Gastroesophageal sphincter (tissue), 3 donors: ENCODE measurements around the gene KCNAB1.

Experiments used
- POLR2A ChIP-seq, 2 donors: fragments of 450-650 bp; IDR thresholded peaks; one replicate each; pipeline ENCODE4 v1.6.1; 2017; ENCODE audit warnings: antibody characterized with exemption in 2 of 2, mild to moderate bottlenecking in 2 of 2, moderate library complexity in 1 of 2
- TF ChIP-seq, protein P1 (sequence below), 4 experiments: fragments of 200-600 bp in 2 of 4; fragments of 450-650 bp in 2 of 4; sonication (generic) in 1 of 4; IDR thresholded peaks; one replicate each; pipeline ENCODE4 v1.5.1; 2017 to 2019; ENCODE audit warnings: antibody characterized with exemption in 4 of 4, mild to moderate bottlenecking in 2 of 4, moderate library complexity in 2 of 4

DNA sequence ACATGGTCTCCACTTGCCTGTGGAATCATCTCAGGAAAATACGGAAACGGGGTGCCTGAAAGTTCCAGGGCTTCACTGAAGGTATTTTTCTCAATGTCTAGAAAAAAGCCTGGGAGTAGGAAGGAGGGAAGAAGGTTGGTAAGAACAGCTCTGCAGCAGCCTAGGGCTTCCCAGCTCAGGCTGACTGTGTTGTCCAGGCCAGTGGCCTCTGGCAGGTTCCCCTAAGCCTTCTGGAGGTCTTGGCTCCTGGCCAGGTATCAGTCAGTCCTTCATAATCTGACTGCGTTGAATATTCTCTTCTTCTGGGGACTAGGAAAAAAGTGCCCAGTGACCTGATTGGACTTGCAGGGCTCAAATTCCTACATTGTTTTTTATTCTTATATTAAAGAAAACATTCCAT is 395.9 kb downstream of the KCNAB1 start:
- TF ChIP-seq, protein P1, sequence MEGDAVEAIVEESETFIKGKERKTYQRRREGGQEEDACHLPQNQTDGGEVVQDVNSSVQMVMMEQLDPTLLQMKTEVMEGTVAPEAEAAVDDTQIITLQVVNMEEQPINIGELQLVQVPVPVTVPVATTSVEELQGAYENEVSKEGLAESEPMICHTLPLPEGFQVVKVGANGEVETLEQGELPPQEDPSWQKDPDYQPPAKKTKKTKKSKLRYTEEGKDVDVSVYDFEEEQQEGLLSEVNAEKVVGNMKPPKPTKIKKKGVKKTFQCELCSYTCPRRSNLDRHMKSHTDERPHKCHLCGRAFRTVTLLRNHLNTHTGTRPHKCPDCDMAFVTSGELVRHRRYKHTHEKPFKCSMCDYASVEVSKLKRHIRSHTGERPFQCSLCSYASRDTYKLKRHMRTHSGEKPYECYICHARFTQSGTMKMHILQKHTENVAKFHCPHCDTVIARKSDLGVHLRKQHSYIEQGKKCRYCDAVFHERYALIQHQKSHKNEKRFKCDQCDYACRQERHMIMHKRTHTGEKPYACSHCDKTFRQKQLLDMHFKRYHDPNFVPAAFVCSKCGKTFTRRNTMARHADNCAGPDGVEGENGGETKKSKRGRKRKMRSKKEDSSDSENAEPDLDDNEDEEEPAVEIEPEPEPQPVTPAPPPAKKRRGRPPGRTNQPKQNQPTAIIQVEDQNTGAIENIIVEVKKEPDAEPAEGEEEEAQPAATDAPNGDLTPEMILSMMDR (IDR thresholded peaks at IDR 0.05) = no peak
- no peak for TF ChIP-seq POLR2A (IDR thresholded peaks at IDR 0.05)
